Neural cell (in vitro differentiated cells): ENCODE data around the gene PRSS53.

Experiments
- CTCF ChIP-seq: fragments of 450-650 bp; IDR thresholded peaks from 2 replicates; pipeline ENCODE4 v1.5.1; 2014; ENCODE audit warnings: antibody characterized with exemption, mild to moderate bottlenecking, moderate library complexity; ENCODE audit not compliant: poor library complexity, severe bottlenecking
- EP300 ChIP-seq: fragments of 450-650 bp; conservative IDR thresholded peaks from 2 replicates; pipeline ENCODE4 v1.6.1; 2014; ENCODE audit warnings: antibody characterized with exemption, mild to moderate bottlenecking, moderate library complexity; ENCODE audit not compliant: poor library complexity, severe bottlenecking
- EZH2 ChIP-seq: fragments of 200-600, 300-800 bp; shearing (Covaris generic), sonication (generic); IDR thresholded peaks from 2 replicates; pipeline ENCODE4 v1.6.1; 2014; ENCODE audit warnings: antibody characterized with exemption, low read length, borderline replicate concordance, mild to moderate bottlenecking; ENCODE audit not compliant: insufficient read depth, poor library complexity, severe bottlenecking
- MXI1 ChIP-seq: fragments of 450-650 bp; conservative IDR thresholded peaks from 2 replicates; pipeline ENCODE4 v1.6.1; 2014; ENCODE audit warnings: antibody characterized with exemption, mild to moderate bottlenecking; ENCODE audit not compliant: poor library complexity, severe bottlenecking
- POLR2AphosphoS5 ChIP-seq: IDR thresholded peaks from 2 replicates; pipeline ENCODE4 v1.6.1; 2012
- RAD21 ChIP-seq: fragments of 450-650 bp; conservative IDR thresholded peaks from 2 replicates; pipeline ENCODE4 v1.6.1; 2014; ENCODE audit warnings: antibody characterized with exemption, mild to moderate bottlenecking, moderate library complexity
- REST ChIP-seq: IDR thresholded peaks from 2 replicates; pipeline ENCODE4 v1.6.1; 2012; ENCODE audit warnings: borderline replicate concordance
- SMC3 ChIP-seq: fragments of 450-650 bp; conservative IDR thresholded peaks from 2 replicates; pipeline ENCODE4 v1.6.1; 2014; ENCODE audit warnings: antibody characterized with exemption, mild to moderate bottlenecking, moderate library complexity; ENCODE audit not compliant: poor library complexity
- TAF1 ChIP-seq: IDR thresholded peaks from 2 replicates; pipeline ENCODE4 v1.6.1; 2012; ENCODE audit warnings: low read depth

DNA sequence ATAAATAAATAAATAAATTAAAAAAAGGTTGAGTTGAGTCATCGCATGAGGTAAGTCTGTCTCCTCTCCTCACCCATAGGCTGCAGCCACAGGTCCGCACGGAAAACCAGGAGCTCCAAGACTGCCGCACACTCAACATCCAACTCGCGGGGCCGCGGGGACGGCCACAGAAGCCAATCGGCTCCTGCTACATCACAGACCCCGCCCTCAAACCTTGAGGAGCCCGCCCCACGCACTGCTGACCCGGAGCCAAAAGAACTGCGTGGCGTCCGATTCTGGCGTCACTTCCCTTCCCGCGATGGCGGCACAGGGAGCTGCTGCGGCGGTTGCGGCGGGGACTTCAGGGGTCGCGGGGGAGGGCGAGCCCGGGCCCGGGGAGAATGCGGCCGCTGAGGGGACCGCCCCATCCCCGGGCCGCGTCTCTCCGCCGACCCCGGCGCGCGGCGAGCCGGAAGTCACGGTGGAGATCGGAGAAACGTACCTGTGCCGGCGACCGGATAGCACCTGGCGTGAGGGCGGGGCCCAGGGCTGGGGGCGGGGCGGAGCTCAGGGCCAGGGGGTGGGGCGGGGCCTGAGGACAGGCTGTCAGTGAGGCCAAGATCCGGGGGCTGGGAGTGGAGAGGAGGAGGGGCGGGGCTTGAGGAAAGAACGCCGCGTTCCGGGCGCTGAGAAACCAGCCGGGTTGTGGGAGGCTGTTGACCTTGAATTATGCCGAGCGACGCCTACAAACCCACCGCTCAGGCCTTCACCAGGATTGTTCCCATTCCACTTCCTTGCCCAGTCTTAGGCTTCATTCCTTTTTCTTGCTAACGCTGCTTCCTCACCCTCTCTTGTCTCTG is 28.9 kb upstream of the PRSS53 start, which contains the start of gene KAT8:
- TF ChIP-seq MXI1 (peak; percentile 81), CTCF (peak; percentile 8), EZH2 (no peak), RAD21 (peak; percentile 48), POLR2AphosphoS5 (peak; percentile 94), EP300 (peak; percentile 75), TAF1 (no peak), REST (peak; percentile 52), SMC3 (peak; percentile 36)
